Ramos (cell line): ENCODE results near the gene HES2.
"Not testable (repeated sequence)": the region's sequence is repeated elsewhere in the genome, so short reads cannot be mapped to it uniquely, and the experiment has no call there.

Experiments used
- in situ Hi-C: fragments of 300-500 bp; cut with MboI; formaldehyde crosslinking; loops from one replicate; pipeline ENCODE4 v1.14.3; 2022; ENCODE audit warnings: low sequenced_read_pairs; ENCODE audit not compliant: unreplicated experiment

HES2 gene

GRCh38 chr1:6437012-6437700, 17.4 kb upstream of the HES2 start:
- in situ Hi-C loops, result not testable (repeated sequence)

- in situ Hi-C loops, result not testable (repeated sequence)
Measured at GRCh38 chr1:6436277-6436676, 16.6 kb upstream of the HES2 start.

- in situ Hi-C loops, result no loop called here
Measured at GRCh38 chr1:6435547-6435946, 15.8 kb upstream of the HES2 start.

- in situ Hi-C loops, result no loop called here
Measured at GRCh38 chr1:6435129-6435528, 15.4 kb upstream of the HES2 start.

- in situ Hi-C loops, result no loop called here
Measured at GRCh38 chr1:6434186-6434585, 14.5 kb upstream of the HES2 start.

GRCh38 chr1:6431645-6432579, 12.2 kb upstream of the HES2 start:
- in situ Hi-C loops, result not testable (repeated sequence)

GRCh38 chr1:6429660-6430411, 10.1 kb upstream of the HES2 start:
- in situ Hi-C loops, result not testable (repeated sequence)

GRCh38 chr1:6428453-6428852, 8.7 kb upstream of the HES2 start:
- in situ Hi-C loops, result not testable (repeated sequence)

GRCh38 chr1:6427441-6428390, 8.0 kb upstream of the HES2 start:
- in situ Hi-C loops, result no loop called here

- in situ Hi-C loops, result no loop called here
Measured at GRCh38 chr1:6426972-6427350, 7.2 kb upstream of the HES2 start.

GRCh38 chr1:6426277-6426971, 6.7 kb upstream of the HES2 start:
- in situ Hi-C loops, result no loop called here

- in situ Hi-C loops, result no loop called here
Measured at GRCh38 chr1:6425658-6426057, 5.9 kb upstream of the HES2 start.

GRCh38 chr1:6424619-6425593, 5.2 kb upstream of the HES2 start, which contains the start of gene ESPN:
TSS of gene ESPN (plus strand) at chr1:6424776. CDS start at chr1:6424956, 180 bp downstream.
- in situ Hi-C loops, result no loop called here

GRCh38 chr1:6424000-6424565, 4.4 kb upstream of the HES2 start:
- in situ Hi-C loops, result no loop called here

GRCh38 chr1:6423321-6423999, 3.7 kb upstream of the HES2 start:
- in situ Hi-C loops, result no loop called here

- in situ Hi-C loops, result no loop called here
Measured at GRCh38 chr1:6421266-6421665, 1.5 kb upstream of the HES2 start.

GRCh38 chr1:6420454-6421042, 829 bp upstream of the HES2 start:
- in situ Hi-C loops, result no loop called here
